Lung (tissue), 12 donors: Measurements from ENCODE around the gene SH2D4B. TPM values are rescaled to one million over a fixed set of nuclear protein-coding genes. Genes with fewer than 3 reads are reported as not detected.

Experiments
- ATAC-seq: fragments of 200-7000 bp; cut with Tn5 transposase; one replicate; pipeline ENCODE4 v1.9.1; 2020; ENCODE audit warnings: moderate number of reproducible peaks; ENCODE audit not compliant: insufficient read depth, low FRiP score
- DNase-seq, 3 donors: peaks; one replicate each; pipeline ENCODE4 v3.0.0-alpha.2; 2013 to 2017
- H3K27ac ChIP-seq, 2 donors: one replicate each; pipeline ENCODE4 v1.5.1; 2013; ENCODE audit warnings: mild to moderate bottlenecking in 2 of 2, moderate library complexity in 2 of 2, control low read depth in 1 of 2, inconsistent platforms in 1 of 2, low read depth in 1 of 2, low read length in 1 of 2
- H3K27me3 ChIP-seq, 3 donors: one replicate each; pipeline ENCODE4 v1.5.1; 2013; ENCODE audit warnings: low read length in 2 of 3; ENCODE audit not compliant: control insufficient read depth in 3 of 3, insufficient read depth in 3 of 3
- H3K36me3 ChIP-seq, 4 donors: one replicate each; pipeline ENCODE4 v1.5.1; 2013; ENCODE audit warnings: low read length in 4 of 4, mild to moderate bottlenecking in 1 of 4, moderate library complexity in 1 of 4; ENCODE audit not compliant: control insufficient read depth in 4 of 4, insufficient read depth in 4 of 4
- H3K4me1 ChIP-seq, 5 donors: one replicate each; pipeline ENCODE4 v1.5.1; 2013; ENCODE audit warnings: low read length in 5 of 5, mild to moderate bottlenecking in 2 of 5, moderate library complexity in 1 of 5; ENCODE audit not compliant: control insufficient read depth in 5 of 5, insufficient read depth in 5 of 5
- H3K4me3 ChIP-seq: one replicate; pipeline ENCODE4 v1.5.1; 2013; ENCODE audit warnings: mild to moderate bottlenecking, control low read depth, moderate library complexity
- H3K9ac ChIP-seq, 2 donors: one replicate each; pipeline ENCODE4 v1.5.1; 2013; ENCODE audit warnings: low read length in 2 of 2, control low read depth in 1 of 2; ENCODE audit not compliant: insufficient read depth in 1 of 2
- H3K9me3 ChIP-seq, 4 donors: one replicate each; pipeline ENCODE4 v1.5.1; 2013; ENCODE audit warnings: low read length in 3 of 4, mild to moderate bottlenecking in 1 of 4, moderate library complexity in 1 of 4; ENCODE audit not compliant: control insufficient read depth in 4 of 4, insufficient read depth in 3 of 4
- CTCF ChIP-seq: IDR thresholded peaks from 2 replicates; pipeline ENCODE4 v1.5.1; 2012; ENCODE audit warnings: mild to moderate bottlenecking; ENCODE audit errors: control extremely low read depth, extremely low read depth
- WGBS, 2 donors: extraction: QIAGEN DNeasy Blood & Tissue Kit; methylation state at CpG; one replicate each; pipeline ENCODE4 v1.1.7; 2013; 5-methylcytosine and 5-hydroxymethylcytosine counted together
- polyA plus RNA-seq, 2 donors: library from polyadenylated mRNA; stranded (reverse); fragments of 200-250 nt; gene quantifications; one replicate each; pipeline ENCODE4 v1.2.1, GENCODE V29; 2013
- total RNA-seq, 2 donors: library from RNA; depleted of rRNA in 1 of 2; stranded (reverse); fragments of >200 nt in 1 of 2; gene quantifications; one replicate each; pipeline ENCODE4 v1.2.1, GENCODE V29; 2014 to 2021
- donor health status: control.
- donor health status: control.
- donor health status: Bipolar disorder and iron deficiency.
- donor health status: healthy.
- donor health status: DM: yes; HTN: yes; CAD: no.

Gene SH2D4B
- total and polyA plus RNA-seq, 4 donors, result 0.12 to 0.28 (median 0.21) TPM

- no peak overlapping the region for H3K9ac ChIP-seq
- no peak for TF ChIP-seq CTCF
- H3K27ac ChIP-seq, result no peak overlapping the region
- H3K4me1 ChIP-seq, result peaks cover 0 to 8% (median 0%) of the 10 kb centered on the region in 5 donors
- ATAC-seq, result no peak
- H3K27me3 ChIP-seq, result no peaks in the 10 kb centered on the region
- peaks cover 0 to 4% (median 0%) of the 10 kb centered on the region in 4 donors for H3K9me3 ChIP-seq
- 13 to 23% methylated on average over 5 of the region's 5 CpGs for WGBS, 2 donors
- no peak overlapping the region for H3K4me3 ChIP-seq
- H3K36me3 ChIP-seq, result no peaks in the 10 kb centered on the region
- DNase-seq, result no peak
Measured at GRCh38 chr10:80579181-80579763, 41.6 kb downstream of the SH2D4B start.

DNA sequence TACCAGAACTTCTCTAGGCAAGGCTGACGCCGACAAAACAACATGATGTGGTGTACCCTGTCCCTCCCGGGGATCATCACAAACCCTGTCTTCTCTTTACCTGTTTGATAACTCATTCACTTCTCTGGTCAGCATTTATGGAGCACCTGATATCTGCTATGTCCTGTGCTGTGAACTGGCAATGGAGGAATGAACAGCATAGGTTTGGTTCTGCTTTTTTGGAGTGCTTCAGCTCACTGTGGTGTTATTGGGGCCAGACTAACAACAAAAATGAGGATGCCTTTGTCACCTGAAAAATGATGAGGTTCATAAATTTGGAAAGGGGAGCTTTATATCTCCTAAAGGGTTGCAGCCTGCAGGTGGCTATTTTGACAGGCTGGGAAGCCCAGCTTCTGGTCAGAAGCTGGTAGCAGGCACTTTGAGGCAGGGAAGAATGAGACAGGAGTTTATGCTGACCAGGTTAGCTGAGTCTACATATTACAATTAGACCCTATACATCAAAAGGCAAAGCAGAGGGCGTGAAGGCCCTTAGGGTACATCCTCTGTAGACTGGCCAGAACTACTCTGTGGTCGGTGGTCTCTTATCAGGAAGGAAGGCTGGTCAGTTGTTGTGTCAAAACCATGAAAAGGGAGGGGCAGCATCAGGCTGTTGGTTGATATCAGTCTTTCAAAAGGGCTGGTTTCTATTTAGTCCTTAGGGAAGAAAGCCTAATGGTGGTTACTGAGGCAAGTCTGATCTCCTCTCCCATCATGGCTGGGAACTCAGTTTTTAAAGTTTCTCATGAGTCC is 42.3 kb downstream of the SH2D4B start:
- peaks cover 0 to 8% (median 0%) of the 10 kb centered on the region in 5 donors for H3K4me1 ChIP-seq
- no peak for TF ChIP-seq CTCF
- H3K27me3 ChIP-seq, result no peaks in the 10 kb centered on the region
- no peak overlapping the region for H3K27ac ChIP-seq
- H3K9ac ChIP-seq, result no peak overlapping the region
- peaks cover 0 to 4% (median 0%) of the 10 kb centered on the region in 4 donors for H3K9me3 ChIP-seq
- WGBS, 2 donors, result 51 to 72% methylated on average over 5 of the region's 5 CpGs
- ATAC-seq (no peak), DNase-seq (no peak)
- H3K4me3 ChIP-seq, result no peak overlapping the region
- no peaks in the 10 kb centered on the region for H3K36me3 ChIP-seq

GRCh38 chr10:80580638-80581468 is 43.2 kb downstream of the SH2D4B start:
- no peak overlapping the region for H3K27ac ChIP-seq
- H3K36me3 ChIP-seq, result no peaks in the 10 kb centered on the region
- H3K4me3 ChIP-seq, result no peak overlapping the region
- H3K9ac ChIP-seq, result no peak overlapping the region
- no peak for TF ChIP-seq CTCF
- DNase-seq, result peak in 1 of 3 donors; percentile 29
- H3K4me1 ChIP-seq, result peaks cover 0 to 8% (median 0%) of the 10 kb centered on the region in 5 donors
- no peaks in the 10 kb centered on the region for H3K27me3 ChIP-seq
- WGBS, 2 donors, result 53 to 73% methylated on average over 7 of the region's 7 CpGs
- ATAC-seq, result peak; percentile 46
- H3K9me3 ChIP-seq, result peaks cover 0 to 4% (median 0%) of the 10 kb centered on the region in 4 donors
